SU-DHL-6 (cell line): ENCODE measurements around the gene NUP98.

ENCODE experiments used
- CTCF ChIP-seq: fragments of 200-600 bp; sonication (generic); IDR thresholded peaks from one replicate; pipeline ENCODE4 v1.5.1; 2017; ENCODE audit warnings: antibody characterized with exemption, mild to moderate bottlenecking, low read length, moderate library complexity; ENCODE audit not compliant: insufficient read depth, poor library complexity, severe bottlenecking
- EZH2phosphoT487 ChIP-seq: fragments of 200-600 bp; sonication (generic), shearing (Covaris generic); conservative IDR thresholded peaks from 2 replicates; pipeline ENCODE4 v1.6.1; 2018; ENCODE audit warnings: mild to moderate bottlenecking, antibody characterized with exemption, low read length, moderate library complexity, mixed read lengths

GRCh38 chr11:3631331-3631730 is 166.0 kb downstream of the NUP98 start:
- TF ChIP-seq CTCF (no peak), EZH2phosphoT487 (no peak)
